H1 (cell line): Measurements from ENCODE around the gene SPAG8. TPM values are rescaled to one million over a fixed set of nuclear protein-coding genes. Genes with fewer than 3 reads are reported as not detected.

ENCODE experiments used
- polyA plus RNA-seq, 7 experiments: library from polyadenylated mRNA; depleted of rRNA in 3 of 7; stranded (reverse) in 5 of 7; unstranded in 2 of 7; fragments of >200 nt in 5 of 7; fragments of 200-250 nt in 2 of 7; gene quantifications; 1 replicate in 5 of 7; 2 replicates in 1 of 7; 4 replicates in 1 of 7; pipeline versions ENCODE4 v1.2.1 to v1.2.3, GENCODE V29; 2011 to 2013; ENCODE audit warnings: missing spikeins in 2 of 7, mixed read lengths in 2 of 7
- total RNA-seq: library from RNA; stranded (reverse); fragmentation: NEBNext Ultra II Directional; extraction: Animal tissue kit (Norgen Biotek cat#: 25700); gene quantifications from 2 replicates; pipeline ENCODE4 v1.2.1, GENCODE V29; 2021
- TF ChIP-seq, protein P1 (sequence below): IDR thresholded peaks from 2 replicates; pipeline ENCODE4 v1.6.1; 2011; ENCODE audit warnings: low read length, improper control_type of control experiment

Gene SPAG8
- total and polyA plus RNA-seq, 2 of the 8 experiments (the other 6 are each of a cell fraction or from before 2014, with no cell fraction given) = 0.37 to 0.44 TPM

DNA sequence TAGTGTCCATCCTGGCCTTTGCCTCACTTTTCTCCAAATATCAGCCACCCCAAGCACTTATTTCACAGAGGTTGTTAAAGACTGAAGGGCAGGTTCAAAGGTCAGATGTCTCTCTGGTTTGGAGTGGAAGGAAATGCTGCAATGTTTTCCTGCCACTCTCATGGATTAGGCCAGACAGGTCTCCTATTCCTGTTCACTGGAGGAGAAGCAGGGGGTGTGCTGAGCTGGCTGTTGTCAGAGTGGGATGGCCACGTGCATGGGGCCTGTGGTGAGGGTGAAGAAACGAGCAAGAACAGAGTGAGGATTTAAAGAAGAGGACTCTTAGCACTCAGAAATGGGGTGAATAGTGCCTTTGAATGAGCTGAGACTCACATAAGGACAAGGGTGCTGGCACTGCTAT, 23.7 kb upstream of the SPAG8 start (continued):
- TF ChIP-seq, protein P1, sequence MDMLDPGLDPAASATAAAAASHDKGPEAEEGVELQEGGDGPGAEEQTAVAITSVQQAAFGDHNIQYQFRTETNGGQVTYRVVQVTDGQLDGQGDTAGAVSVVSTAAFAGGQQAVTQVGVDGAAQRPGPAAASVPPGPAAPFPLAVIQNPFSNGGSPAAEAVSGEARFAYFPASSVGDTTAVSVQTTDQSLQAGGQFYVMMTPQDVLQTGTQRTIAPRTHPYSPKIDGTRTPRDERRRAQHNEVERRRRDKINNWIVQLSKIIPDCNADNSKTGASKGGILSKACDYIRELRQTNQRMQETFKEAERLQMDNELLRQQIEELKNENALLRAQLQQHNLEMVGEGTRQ = no peak
- TF ChIP-seq, all 59 proteins: peak for 0
